Measurements from ENCODE around the gene SLU7. TPM values are rescaled to one million over a fixed set of nuclear protein-coding genes. Genes with fewer than 3 reads are reported as not detected.

Gene SLU7
- total and polyA plus RNA-seq, 2 donors (not counting 3 experiments of a cell fraction or from before 2014, with no cell fraction given), result 10.2 to 48.2 TPM

- Histone ChIP-seq H3K9me3 (replicated peaks; ENCODE audit: control insufficient read depth, insufficient read depth, low read length) (no peaks in the 10 kb centered on the region), H3K4me2 (ENCODE audit: insufficient read depth, low read length) (no peak overlapping the region), H3K27me3 (ENCODE audit: control insufficient read depth in 2 of 2, insufficient read depth in 2 of 2, low read length in 2 of 2) (peaks cover 0 to 6% of the 10 kb centered on the region in 2 experiments), H3K4me1 (ENCODE audit: control insufficient read depth, extremely low read depth, insufficient read depth, low read length) (peaks cover 7% of the 10 kb centered on the region), H3K36me3 (ENCODE audit: control insufficient read depth in 2 of 2, extremely low read depth in 1 of 2, insufficient read depth in 2 of 2, low read length in 2 of 2) (peaks cover 0 to 3% of the 10 kb centered on the region in 2 experiments), H3K27ac (ENCODE audit: insufficient read depth, low read depth, low read length) (no peak overlapping the region), H3K79me2 (ENCODE audit: control insufficient read depth, insufficient read depth, low read length) (no peaks in the 10 kb centered on the region), H2AFZ (ENCODE audit: low read depth, low read length) (no peak overlapping the region), H3K9ac (replicated peaks; ENCODE audit: extremely low read depth, insufficient read depth, low read length) (no peak overlapping the region), H3K4me3 (replicated peaks in 1 of 3; ENCODE audit: insufficient read depth in 1 of 3, low read depth in 1 of 3, low read length in 3 of 3) (no peak overlapping the region), H4K20me1 (replicated peaks; ENCODE audit: control insufficient read depth, extremely low read depth, insufficient read depth, low read length) (no peaks in the 10 kb centered on the region), H3K9me1 (replicated peaks; ENCODE audit: control insufficient read depth, extremely low read depth, insufficient read depth, low read length) (no peaks in the 10 kb centered on the region)
- dilution Hi-C loops (cut with MboI; ENCODE audit: extremely low pct_ligation_motif_present, low sequenced_read_pairs), result no loop called here
- DNase-seq (ENCODE audit: low read depth, low spot score), result no peak
- no TSS peak for BruUV-seq (replicated peaks)
- no peak for FAIRE-seq
- intact Hi-C loops (cut with micrococcal nuclease), result no loop called here
- TF ChIP-seq FOS (IDR thresholded peaks at IDR 0.05; ENCODE audit: borderline replicate concordance, insufficient read depth, low read length) (no peak), EZH2 (IDR thresholded peaks at IDR 0.05; ENCODE audit: borderline replicate concordance, low read depth, low read length, severe bottlenecking) (no peak), POLR2A (IDR thresholded peaks at IDR 0.05; ENCODE audit: low read depth, low read length) (no peak), POLR2AphosphoS5 (IDR thresholded peaks at IDR 0.05; ENCODE audit: insufficient read depth, low read depth, low read length) (no peak), MYC (IDR thresholded peaks at IDR 0.05; ENCODE audit: low read depth, low read length) (no peak), JUN (IDR thresholded peaks at IDR 0.05; ENCODE audit: borderline replicate concordance, insufficient read depth, insufficient read length, low read depth) (no peak), GATA2 (IDR thresholded peaks at IDR 0.05; ENCODE audit: insufficient read depth, insufficient read length, low read depth, low read length) (no peak), MAX (IDR thresholded peaks at IDR 0.05; ENCODE audit: insufficient read depth, insufficient read length) (no peak)
- TF ChIP-seq, protein P1, sequence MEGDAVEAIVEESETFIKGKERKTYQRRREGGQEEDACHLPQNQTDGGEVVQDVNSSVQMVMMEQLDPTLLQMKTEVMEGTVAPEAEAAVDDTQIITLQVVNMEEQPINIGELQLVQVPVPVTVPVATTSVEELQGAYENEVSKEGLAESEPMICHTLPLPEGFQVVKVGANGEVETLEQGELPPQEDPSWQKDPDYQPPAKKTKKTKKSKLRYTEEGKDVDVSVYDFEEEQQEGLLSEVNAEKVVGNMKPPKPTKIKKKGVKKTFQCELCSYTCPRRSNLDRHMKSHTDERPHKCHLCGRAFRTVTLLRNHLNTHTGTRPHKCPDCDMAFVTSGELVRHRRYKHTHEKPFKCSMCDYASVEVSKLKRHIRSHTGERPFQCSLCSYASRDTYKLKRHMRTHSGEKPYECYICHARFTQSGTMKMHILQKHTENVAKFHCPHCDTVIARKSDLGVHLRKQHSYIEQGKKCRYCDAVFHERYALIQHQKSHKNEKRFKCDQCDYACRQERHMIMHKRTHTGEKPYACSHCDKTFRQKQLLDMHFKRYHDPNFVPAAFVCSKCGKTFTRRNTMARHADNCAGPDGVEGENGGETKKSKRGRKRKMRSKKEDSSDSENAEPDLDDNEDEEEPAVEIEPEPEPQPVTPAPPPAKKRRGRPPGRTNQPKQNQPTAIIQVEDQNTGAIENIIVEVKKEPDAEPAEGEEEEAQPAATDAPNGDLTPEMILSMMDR (IDR thresholded peaks at IDR 0.05; ENCODE audit: extremely low read depth in 1 of 2, insufficient read depth in 1 of 2, low read depth in 1 of 2, low read length in 2 of 2), result no peak
- ChIA-PET CTCF (interaction anchor here (0.9 kb wide), 1 partner anchor 10 kb away, joined by 3 read pairs; no protein-coding TSS in a partner anchor), POLR2A (no interaction called here)
These were observed 15.2 kb upstream of the SLU7 start for GRCh38 chr5:160434022-160434531.
